H4 (cell line): Measurements from ENCODE around the gene HSPA14. TPM values are rescaled to one million over a fixed set of nuclear protein-coding genes. Genes with fewer than 3 reads are reported as not detected.
"Not testable (repeated sequence)": the region's sequence is repeated elsewhere in the genome, so short reads cannot be mapped to it uniquely, and the experiment has no call there.

Experiments used
- DNase-seq: peaks from one replicate; pipeline ENCODE4 v3.0.0-alpha.2; 2015; ENCODE audit warnings: low spot score
- total RNA-seq: library from RNA; depleted of rRNA; stranded (reverse); fragments of >200 nt; shearing (Covaris generic); gene quantifications from 2 replicates; pipeline ENCODE4 v1.2.3, GENCODE V29; 2014; rRNA removed

HSPA14 gene, protein sequence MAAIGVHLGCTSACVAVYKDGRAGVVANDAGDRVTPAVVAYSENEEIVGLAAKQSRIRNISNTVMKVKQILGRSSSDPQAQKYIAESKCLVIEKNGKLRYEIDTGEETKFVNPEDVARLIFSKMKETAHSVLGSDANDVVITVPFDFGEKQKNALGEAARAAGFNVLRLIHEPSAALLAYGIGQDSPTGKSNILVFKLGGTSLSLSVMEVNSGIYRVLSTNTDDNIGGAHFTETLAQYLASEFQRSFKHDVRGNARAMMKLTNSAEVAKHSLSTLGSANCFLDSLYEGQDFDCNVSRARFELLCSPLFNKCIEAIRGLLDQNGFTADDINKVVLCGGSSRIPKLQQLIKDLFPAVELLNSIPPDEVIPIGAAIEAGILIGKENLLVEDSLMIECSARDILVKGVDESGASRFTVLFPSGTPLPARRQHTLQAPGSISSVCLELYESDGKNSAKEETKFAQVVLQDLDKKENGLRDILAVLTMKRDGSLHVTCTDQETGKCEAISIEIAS
- total RNA-seq = 16.3 and 19.5 TPM in 2 replicates

DNA sequence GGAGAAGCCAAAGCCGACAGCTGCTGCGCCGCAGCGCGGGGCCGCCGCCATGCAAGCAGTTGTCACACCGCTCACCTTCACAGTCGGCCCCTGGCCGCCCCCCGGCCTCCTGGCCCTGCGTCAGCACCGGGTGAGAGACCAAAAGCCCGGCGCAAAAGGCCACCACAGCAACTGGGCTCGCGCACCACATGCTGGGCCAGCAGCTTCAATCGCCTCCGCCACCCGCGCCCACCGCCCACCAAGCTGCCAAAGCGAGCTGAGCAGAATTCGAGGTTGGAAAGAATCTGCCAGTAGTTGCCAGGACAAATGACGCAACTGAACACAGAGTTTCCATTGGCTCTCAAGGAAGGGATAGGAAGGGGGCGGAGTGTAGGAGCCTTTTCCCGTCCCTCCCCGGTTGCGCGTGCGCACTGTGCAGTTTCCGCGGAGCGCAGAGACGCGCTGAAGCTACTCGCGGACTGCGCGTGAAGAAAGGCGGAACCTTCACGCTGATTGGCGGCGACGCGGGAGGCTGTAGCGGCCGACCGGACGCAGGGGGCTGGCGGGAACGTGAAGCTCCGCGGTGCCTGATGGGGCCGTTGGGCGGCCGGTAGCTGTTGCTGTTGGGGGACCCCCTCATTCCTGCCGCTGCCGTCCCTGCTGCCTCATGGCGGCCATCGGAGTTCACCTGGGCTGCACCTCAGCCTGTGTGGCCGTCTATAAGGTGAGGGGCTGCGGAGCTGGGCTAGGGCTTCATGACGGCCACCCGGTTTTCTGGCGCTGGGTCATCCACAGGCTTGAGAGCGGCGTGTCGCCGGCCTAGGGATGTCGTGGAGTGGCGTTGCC lies at the start of gene HSPA14, which contains the start of the genes CDNF and MSANTD7:
Gene HSPA14 (plus strand): TSS at position 550 of the 825 bp plus-strand sequence. CDS start 97 bp downstream, at position 647.
Gene CDNF (minus strand): TSS at position 281 of the 825 bp plus-strand sequence. CDS start 91 bp downstream, at position 190.
Gene MSANTD7 (plus strand): TSS at position 550 of the 825 bp plus-strand sequence. CDS start 3,979 bp downstream, outside the sequence.
- DNase-seq = peak; percentile 97

DNA sequence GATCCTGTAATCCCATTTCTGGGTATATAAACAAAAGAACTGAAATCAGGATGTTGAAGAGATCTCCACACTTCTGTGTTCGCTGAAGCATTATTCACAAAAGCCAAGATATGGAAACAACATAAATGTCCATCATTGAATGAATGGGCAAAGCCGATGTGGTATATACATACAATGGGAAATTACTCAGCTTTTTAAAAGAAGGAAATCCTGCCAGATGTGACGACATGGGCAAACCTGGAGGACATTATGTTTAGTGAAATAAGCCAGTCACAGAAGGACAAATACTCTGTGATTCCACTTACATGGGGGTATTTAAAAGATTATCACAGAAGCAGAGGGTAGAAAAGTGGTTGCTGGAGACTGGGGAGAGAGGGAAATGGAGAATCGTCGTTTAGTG lies 39.5 kb upstream of the HSPA14 start:
- DNase-seq = no peak

DNA sequence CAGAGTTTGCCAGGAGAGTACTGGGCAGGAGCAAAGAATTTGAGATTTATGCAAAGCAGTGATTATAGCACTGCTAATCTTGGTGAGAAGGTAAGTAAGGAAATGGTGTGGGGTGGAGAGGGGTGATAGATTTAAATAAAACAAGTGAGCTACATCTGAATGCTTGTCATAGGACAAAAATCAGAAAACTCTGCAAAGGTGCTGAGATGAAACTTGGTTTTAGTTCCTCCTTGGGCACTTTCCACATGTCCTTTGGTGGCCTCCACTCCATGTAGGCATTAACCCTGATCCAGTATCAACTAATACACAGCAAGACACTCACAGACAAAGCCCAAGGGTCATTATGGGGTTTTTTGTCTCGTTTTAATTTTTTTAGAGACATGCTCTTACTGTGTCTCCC lies 37.7 kb upstream of the HSPA14 start:
- no peak for DNase-seq

DNA sequence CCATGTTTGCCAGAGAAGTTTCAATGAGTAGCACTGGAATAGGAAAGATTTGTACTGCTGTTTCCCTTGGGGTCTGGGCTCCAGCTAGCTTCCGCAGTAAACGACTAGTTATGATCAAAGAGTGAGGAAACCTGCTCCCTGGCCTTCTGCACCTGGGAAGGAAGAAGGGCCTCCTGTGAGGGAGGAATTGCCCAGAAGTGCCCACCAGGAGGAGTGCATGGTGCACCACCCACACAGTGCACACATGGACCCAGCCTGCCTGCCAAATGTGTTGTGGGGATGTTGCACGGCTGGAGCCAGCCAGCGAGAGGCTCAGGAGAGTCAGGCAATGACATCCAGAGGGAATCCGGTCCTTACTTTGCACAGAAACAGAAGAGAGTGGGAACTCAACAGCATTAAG lies 36.4 kb upstream of the HSPA14 start:
- DNase-seq = no peak

DNA sequence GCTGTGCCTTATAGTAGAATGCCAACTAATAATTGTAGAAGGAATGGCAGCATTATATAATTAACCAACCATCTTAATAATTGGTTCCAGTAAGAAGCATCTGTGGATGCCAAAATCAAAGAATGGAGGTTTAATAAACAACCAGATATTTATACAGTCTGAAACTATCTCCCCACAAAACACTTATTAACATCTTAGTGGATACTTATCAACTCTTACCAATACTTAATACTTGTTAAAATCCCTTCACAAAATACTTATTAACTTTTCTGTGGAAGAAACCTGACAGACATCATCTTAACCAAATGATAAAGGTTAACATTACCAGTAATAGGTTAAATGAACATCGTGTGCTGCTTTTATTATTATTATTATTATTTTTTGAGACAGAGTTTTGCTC lies 34.3 kb upstream of the HSPA14 start:
- no peak for DNase-seq

DNA sequence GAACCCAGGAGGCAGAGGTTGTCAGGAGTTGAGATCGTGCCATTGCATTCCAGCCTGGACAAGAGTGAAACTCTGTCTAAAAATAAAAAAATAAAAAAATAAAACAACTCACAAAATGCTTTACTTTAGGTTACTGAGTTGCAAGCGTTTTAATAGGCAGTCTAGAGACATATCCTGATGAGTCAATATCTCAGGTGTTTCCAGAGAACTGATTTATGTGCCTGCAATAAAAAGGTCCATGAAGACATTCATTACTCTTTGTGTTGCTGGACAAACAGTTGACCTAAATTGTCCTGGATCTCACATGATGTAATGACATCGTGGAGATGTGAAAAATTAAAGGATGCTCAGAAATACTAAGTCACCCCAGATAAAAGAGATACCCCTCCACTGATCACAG lies 31.8 kb upstream of the HSPA14 start:
- DNase-seq = no peak

DNA sequence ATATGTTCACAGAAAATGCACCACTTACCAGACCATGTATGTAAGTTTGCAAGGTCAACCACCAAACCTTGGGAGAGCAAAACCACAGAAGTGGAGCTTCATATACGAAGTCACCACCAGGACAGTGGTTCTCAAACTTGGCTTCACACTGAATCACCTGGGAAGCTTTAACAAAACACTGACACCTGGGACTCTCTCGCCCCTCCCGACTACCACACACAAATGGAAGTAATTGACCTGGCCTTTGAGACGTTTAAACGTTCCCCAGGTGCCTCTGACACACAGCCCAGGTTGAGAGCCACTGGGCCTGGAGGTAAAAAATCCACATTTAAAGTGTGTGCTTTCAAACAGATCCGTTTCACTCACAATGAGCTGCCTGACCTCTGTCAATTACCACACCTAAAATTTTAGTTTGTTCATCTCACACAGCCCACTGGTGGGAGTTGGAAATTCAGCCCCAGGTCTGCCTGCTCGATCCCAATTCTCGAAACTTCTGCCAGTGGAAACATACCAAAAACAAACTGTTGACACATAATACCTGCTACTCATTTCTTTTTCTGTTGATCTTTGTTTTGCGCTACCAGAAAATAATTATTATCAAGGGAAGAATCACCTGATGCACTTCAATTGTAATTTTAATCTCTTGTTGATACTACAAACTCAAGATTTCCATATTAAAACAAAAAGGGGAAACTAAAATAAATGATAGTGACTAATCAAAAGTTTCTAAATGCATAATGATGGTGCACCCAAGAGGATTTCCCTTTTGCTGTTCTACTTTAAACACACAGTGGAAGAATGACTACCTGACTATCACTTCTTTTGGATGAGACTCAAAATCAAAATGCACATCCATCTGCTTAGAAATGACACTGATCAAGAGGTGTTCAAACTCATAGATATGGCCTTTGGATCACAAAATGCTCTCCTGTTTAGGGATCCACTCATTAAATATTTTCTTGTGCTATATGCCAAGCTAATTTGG lies 26.8 kb upstream of the HSPA14 start:
- DNase-seq = no peak

DNA sequence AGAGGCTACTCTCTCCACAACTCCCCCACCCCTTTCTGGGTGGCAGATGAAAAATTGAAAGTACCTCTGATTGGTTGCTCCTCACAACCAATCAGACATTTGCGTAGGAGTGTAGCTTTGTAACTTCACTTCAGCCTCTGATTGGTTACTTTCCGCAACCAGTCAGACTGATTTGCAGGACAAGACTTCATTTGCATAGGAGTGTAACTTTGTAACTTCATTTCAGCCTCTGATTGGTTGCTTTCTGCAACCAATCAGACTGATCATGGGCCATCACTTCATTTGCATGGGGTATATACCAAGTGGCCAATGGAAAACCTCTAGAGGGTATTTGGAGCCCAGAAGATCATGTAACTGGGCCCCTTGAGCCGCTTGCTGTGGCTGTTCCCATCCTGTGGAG lies 25.8 kb upstream of the HSPA14 start:
- DNase-seq = peak; percentile 57

DNA sequence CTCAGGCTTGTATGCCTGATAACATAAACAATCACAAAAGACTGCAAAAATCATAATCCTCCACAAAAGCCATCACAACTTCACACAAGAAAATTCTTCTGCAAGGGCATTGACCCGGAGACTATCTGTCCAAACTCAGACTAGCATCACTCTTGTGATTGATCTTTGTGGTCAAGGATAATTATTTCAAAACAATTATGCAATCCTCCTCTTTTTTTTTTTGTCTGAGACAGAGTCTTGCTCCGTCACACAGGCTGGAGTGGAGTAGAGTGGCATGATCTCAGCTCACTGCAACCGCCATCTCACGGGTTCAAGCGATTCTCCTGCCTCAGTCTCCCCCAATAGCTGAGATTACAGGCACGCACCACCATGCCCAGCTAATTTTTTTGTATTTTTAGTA lies 22.4 kb upstream of the HSPA14 start:
- DNase-seq = no peak

DNA sequence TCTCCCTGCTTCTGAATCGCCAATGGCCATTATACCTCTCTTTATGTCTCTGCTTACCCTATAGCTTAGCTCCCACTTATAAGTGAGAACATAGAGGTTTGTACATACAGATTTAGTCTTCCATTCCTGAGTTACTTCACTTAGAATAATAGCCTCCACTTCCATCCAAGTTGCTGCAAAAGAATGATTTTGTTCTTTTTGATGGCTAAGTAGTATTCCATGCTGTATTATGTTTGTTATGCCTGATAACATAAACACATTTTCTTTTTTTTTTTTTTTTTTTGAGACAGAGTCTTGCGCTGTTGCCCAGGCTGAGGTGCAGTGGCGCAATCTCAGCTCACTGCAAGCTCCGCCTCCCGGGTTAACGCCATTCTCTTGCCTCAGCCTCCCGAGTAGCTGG lies 21.4 kb upstream of the HSPA14 start:
- not testable (repeated sequence) for DNase-seq

DNA sequence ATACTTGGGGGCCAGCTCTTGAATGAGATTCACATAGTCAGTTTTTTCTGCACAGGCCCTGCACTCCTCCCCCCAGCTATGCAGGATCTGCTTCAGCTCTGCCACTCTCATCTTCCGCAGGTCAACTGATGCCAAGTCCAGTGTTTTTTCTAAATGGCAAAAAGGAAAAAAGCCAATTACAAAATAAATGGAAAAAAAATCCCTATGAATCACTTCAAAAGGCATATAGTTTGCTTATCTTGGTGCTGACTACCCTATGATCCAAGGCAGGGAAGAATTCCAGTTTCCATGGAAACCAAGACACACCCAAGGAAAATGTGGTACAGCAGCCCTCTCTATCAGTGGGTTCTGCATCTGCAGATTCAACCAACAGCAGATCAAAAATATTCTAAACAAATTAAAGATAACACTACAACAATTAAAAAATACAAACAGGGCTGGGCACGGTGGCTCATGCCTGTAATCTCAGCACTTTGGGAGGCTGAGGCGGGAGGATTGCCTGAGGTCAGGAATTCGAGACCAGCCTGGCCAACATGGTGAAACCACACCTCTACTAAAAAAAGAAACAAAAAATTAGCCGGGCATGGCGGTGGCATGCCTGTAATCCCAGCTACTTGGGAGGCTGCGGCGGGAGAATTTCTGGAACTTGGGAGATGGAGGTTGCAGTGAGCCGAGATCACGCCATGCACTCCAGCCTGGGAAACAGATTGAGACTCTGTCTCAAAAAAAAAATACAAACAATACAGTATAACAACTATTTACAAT lies 17.9 kb upstream of the HSPA14 start:
- DNase-seq = peak; percentile 50

DNA sequence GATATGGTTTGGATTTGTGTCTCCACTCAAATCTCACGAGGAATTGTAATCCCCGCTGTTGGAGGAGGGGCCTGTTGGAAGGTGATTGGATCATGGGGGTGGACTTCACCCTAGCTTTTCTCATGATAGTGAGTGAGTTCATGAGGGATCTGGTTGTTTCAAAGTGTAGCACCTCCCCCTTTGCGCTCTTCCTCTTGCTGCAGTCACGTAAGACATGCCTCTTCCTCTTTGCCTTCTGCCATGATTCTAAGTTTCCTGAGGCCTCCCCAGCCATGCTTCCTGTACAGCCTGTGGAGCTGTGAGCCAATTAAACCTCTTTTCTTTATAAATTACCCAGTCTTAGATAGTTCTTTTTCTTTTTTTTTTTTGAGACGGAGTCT lies 17.3 kb upstream of the HSPA14 start:
- DNase-seq = peak; percentile 68

DNA sequence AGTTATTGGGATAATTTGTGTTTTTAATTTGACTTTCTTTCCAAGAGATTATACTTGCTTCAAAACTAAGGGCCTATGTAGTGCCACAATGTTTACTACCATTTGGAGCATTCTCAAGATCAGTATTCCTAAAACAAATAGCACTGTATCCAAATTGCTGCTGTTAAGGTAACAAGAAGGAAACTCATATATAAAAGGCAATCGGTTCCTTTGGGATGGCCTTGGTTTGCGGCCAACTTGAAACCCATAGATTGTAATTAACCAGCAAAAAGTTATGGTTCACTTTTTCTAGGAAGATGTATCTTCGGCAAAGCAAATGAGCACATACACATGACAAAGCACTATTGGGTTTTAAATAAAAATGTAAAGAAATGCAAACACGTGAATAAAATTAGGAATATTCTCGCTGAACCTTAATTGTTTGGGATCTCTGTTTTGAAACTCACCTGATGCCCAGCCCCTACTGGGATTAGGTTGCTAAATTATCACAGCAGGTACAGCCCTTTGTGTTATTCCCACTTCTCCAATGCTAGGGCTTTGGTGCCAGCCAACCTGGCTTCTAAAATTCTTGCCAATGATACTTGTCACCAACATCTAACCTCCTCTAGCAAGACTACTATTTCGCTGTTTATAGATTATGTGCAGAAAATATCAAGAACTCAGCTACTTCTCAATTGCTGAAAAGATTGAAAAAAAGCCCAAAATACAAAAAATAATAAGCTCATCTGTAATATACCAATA lies 16.3 kb upstream of the HSPA14 start:
- no peak for DNase-seq

DNA sequence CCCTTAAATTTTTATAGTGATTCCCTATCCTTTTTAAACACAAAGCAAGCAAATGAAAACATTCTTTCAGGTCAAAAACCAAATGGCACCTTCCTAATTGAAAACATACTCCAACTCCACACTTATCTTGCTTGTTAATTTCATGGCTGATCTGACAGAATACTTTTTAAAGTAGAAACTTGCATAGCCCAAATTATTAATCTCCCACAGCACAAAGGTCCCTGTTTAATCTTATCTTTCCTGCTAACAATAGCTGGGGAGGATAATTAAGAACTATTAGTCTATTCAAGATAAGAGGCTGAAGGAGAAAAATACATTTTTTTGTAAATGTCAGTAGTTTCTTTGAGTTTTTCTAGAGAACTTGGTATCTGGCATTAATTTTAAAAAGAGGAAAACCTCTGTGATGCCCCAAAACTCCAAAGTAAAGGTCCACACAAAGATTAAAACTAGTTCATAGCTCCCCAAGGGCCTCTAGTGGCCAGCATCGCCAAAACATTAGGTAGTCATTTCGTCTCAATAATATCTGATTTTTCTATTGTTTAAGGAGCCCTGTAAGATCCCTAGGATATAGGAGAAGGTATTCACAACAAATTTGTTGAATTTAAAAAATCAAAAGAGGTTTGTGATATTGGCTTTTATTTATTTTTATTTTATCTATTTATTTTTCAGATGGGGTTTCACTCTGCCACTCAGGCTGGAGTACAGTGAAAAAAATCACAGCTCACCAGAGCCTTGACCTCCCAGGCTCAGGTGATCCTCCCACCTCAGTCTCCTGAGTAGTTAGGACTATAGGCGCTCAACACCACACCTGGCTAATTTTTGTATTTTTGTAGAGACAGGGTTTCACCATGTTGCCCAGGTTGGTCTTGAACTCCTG lies 15.0 kb upstream of the HSPA14 start:
- DNase-seq = no peak

DNA sequence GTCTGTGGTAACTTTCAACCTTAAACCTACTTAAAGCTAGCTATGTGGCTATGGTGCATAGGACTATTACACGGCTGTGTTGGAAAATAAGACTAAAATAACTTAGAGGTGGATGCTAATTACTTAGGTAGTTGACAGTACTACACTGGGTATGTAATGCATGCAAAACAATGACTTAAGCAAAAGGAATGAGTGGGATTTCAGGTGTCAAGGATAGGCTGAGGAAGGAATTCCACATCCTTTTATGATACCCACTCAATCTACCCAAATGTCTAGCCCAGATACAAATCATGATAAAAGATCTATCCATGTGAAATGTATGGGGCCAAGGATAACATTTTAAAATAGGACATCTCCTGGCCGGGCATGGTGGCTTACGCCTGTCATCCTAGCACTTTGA lies 14.1 kb upstream of the HSPA14 start:
- DNase-seq = no peak

DNA sequence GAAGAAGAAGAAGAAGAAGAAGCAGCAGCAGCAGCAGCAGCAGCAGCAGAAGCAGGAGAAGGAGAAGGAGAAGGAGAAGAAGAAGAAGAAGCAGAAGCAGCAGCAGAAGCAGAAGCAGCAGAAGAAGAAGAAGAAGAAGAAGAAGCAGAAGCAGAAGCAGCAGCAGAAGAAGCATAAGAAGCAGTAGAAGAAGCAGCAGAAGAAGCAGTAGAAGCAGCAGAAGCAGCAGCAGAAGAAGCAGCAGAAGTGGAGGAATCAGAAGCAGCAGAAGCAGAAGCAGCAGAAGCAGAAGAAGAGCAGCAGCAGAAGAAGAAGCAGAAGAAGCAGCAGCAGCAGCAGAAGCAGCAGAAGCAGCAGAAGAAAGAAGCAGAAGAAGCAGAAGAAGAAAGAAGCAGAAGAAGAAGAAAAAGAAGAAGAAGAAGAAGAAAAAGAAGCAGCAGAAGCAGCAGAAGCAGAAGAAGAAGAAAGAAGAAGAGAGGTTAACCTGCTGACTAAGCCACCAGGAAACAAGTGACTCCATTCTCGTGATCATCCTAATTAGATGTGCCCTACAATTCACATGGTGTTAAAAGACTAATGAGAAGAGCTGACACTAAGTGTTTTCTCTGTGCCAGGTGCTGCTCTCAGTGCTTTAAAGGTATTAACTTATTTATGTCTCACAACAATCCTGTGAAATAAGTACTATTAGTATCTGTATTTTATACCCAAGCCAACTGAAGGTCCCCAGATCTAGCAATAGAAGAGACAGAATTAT lies 11.9 kb upstream of the HSPA14 start:
- DNase-seq = no peak

DNA sequence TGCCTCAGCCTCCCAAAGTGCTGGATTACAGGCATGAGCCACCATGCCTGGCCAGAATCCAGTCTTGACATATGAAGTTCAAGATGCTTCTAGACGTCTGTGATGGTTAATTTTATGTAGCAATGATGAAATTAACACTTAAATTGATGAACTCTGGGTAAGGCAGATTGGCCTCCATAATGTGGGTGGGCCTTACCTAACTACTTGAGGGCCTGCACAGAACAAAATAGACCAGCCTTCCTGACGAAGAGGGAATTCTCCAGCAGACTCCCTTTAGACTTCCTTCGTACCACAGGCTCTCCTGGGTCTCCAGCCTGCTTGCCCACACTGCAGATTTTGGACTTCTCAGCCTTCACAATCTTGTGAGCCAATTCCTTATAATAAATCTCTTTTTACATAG lies 5.0 kb upstream of the HSPA14 start:
- no peak for DNase-seq

DNA sequence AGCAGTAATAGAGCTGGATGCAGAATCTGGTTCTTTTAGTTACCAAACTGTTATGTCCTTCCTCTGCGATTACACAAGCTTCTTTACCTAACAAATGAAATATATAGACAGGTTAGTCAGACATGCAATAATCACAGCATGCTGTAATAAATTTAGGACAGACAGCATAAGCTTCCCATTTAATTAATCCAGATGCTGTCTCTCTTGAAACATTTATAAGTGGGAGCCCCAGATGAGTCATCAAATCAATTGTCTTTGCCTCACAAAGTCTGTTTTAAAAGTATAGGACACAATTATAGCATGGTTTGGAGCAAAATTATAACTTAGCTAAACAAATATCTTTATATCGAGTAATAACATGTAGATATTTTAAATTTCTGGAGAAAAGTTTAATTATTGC lies 1.9 kb upstream of the HSPA14 start:
- no peak for DNase-seq
